PC-9 (cell line): ENCODE data around the gene TEDC2.

Source experiments
- CTCF ChIP-seq: fragments of 200-600 bp; sonication (generic); conservative IDR thresholded peaks from 2 replicates; pipeline ENCODE4 v1.6.1; 2017; ENCODE audit warnings: mixed run types, antibody characterized with exemption, mild to moderate bottlenecking, moderate library complexity
- EZH2 ChIP-seq: fragments of 200-600 bp; sonication (generic); IDR thresholded peaks from 2 replicates; pipeline ENCODE4 v1.8.0; 2017; ENCODE audit warnings: antibody characterized with exemption, low read depth

- TF ChIP-seq EZH2 (no peak), CTCF (no peak)
These were observed 36.6 kb downstream of the TEDC2 start for GRCh38 chr16:2496223-2497115.
